B cell (primary cell): Measurements from ENCODE around the gene PDXP.

ENCODE experiments used
- CTCF ChIP-seq: fragments of 200-600 bp; IDR thresholded peaks from one replicate; pipeline ENCODE4 v1.8.0; 2022; ENCODE audit warnings: antibody characterized with exemption, mild to moderate bottlenecking
- EZH2 ChIP-seq: IDR thresholded peaks from 2 replicates; pipeline ENCODE4 v1.6.1; 2012; ENCODE audit warnings: borderline replicate concordance, low read depth, mild to moderate bottlenecking, moderate library complexity, low read length; ENCODE audit not compliant: insufficient read depth, poor library complexity, severe bottlenecking

GRCh38 chr22:37633625-37634416, 24.7 kb upstream of the PDXP start:
- TF ChIP-seq CTCF (peak; percentile 19), EZH2 (no peak)
